ENCODE data around the gene ARSK.

GRCh38 chr5:95623706-95624105 lies 68.8 kb downstream of the ARSK start:
- TF ChIP-seq CTCF (IDR thresholded peaks at IDR 0.05): no peak
- no peak for TF ChIP-seq POLR2AphosphoS5 (IDR thresholded peaks at IDR 0.05; ENCODE audit: low read depth, low read length)
- no peak for TF ChIP-seq SIN3A (IDR thresholded peaks at IDR 0.05; ENCODE audit: borderline replicate concordance, insufficient read depth, low read depth, low read length)
- TF ChIP-seq TCF7L2 (IDR thresholded peaks at IDR 0.05; ENCODE audit: low read depth, low read length): no peak

All from Panc1 (cell line).